GM12878 (cell line): ENCODE results near the gene MYNN. TPM values are rescaled to one million over a fixed set of nuclear protein-coding genes. Genes with fewer than 3 reads are reported as not detected.

Source experiments
- ATAC-seq: fragments of 200-7000 bp; cut with Tn5 transposase; 3 replicates; pipeline ENCODE4 v1.9.1; 2020; ENCODE audit warnings: mild to moderate bottlenecking, moderate library complexity
- BruUV-seq: library from RNA; stranded (reverse); fragments of 400-500 nt; replicated peaks from 2 replicates; lab custom pipeline; 2021; lab: Mats Ljungman, UMichigan
- CTCF ChIA-PET: fragments of 300-600 bp; sonication (Branson Sonifier 250); formaldehyde crosslinking; extraction: SDS; loops from one replicate; lab custom pipeline; 2021; ENCODE audit warnings: inconsistent platforms; lab: Yijun Ruan, JAX
- POLR2A ChIA-PET: fragments of 350-600 bp; formaldehyde crosslinking; extraction: SDS; loops from one replicate; lab custom pipeline; 2021; ENCODE audit warnings: inconsistent platforms; lab: Charles Lee
- RAD21 ChIA-PET: fragments of 300-600 bp; sonication (Branson Sonifier 250); formaldehyde crosslinking; loops from one replicate; lab custom pipeline; 2023; ENCODE audit warnings: antibody characterized with exemption; ENCODE audit not compliant: unreplicated experiment; lab: Charles Lee
- SMC1A ChIA-PET: fragments of 300-600 bp; sonication (Branson Sonifier 250); formaldehyde crosslinking; loops from one replicate; lab custom pipeline; 2023; ENCODE audit not compliant: unreplicated experiment, uncharacterized antibody; lab: Charles Lee
- DNase-seq: peaks from one replicate; pipeline ENCODE4 v3.0.0-alpha.2; 2011; ENCODE audit warnings: low read depth, low spot score
- FAIRE-seq: peaks from 3 replicates; lab custom pipeline; 2011; peaks lifted over from hg19 to GRCh38; lab: Jason Lieb, UNC
- H2AFZ ChIP-seq: 2 replicates; pipeline ENCODE4 v1.6.0; 2011; ENCODE audit warnings: low read depth, low read length, control low read depth; ENCODE audit not compliant: control insufficient read depth
- H3K27ac ChIP-seq: 2 replicates; pipeline ENCODE4 v1.5.1; 2011; ENCODE audit warnings: control low read depth; ENCODE audit not compliant: control insufficient read depth, insufficient read depth
- H3K27me3 ChIP-seq, 2 experiments: replicated peaks in 1 of 2; 2 replicates each; pipeline versions ENCODE4 v1.6.0 to v1.6.1; 2011; ENCODE audit warnings: low read length in 1 of 2; ENCODE audit not compliant: control insufficient read depth in 2 of 2, insufficient read depth in 2 of 2
- H3K36me3 ChIP-seq, 2 experiments: 2 replicates each; pipeline ENCODE4 v1.5.1; 2011; ENCODE audit warnings: low read length in 1 of 2; ENCODE audit not compliant: control insufficient read depth in 2 of 2, insufficient read depth in 2 of 2
- H3K4me1 ChIP-seq: 2 replicates; pipeline ENCODE4 v1.6.1; 2011; ENCODE audit warnings: mild to moderate bottlenecking, low read length, moderate library complexity, mixed read lengths; ENCODE audit not compliant: control insufficient read depth, insufficient read depth
- H3K4me2 ChIP-seq: 2 replicates; pipeline ENCODE4 v1.6.0; 2011; ENCODE audit warnings: control low read depth; ENCODE audit not compliant: control insufficient read depth, insufficient read depth
- H3K4me3 ChIP-seq: fragments of 200-600 bp; sonication (generic); 2 replicates; pipeline ENCODE4 v1.5.1; 2016
- H3K79me2 ChIP-seq: 2 replicates; pipeline ENCODE4 v1.6.0; 2011; ENCODE audit warnings: low read length; ENCODE audit not compliant: control insufficient read depth, insufficient read depth
- H3K9ac ChIP-seq: 2 replicates; pipeline ENCODE4 v1.8.0; 2011; ENCODE audit warnings: low read length, control low read depth, mixed read lengths; ENCODE audit not compliant: control insufficient read depth, insufficient read depth
- H3K9me3 ChIP-seq: replicated peaks from 3 replicates; pipeline ENCODE4 v1.5.1; 2011; ENCODE audit warnings: mild to moderate bottlenecking, low read length; ENCODE audit not compliant: control insufficient read depth, insufficient read depth
- H4K20me1 ChIP-seq: 2 replicates; pipeline ENCODE4 v1.6.0; 2011; ENCODE audit not compliant: control insufficient read depth, insufficient read depth
- BRCA1 ChIP-seq: IDR thresholded peaks from 2 replicates; pipeline ENCODE4 v1.6.1; 2011; ENCODE audit warnings: low read depth, low read length, improper control_type of control experiment
- EED ChIP-seq: sonication (generic); IDR thresholded peaks from 2 replicates; pipeline ENCODE4 v1.6.1; 2016; ENCODE audit warnings: antibody characterized with exemption, low read depth
- EZH2 ChIP-seq: IDR thresholded peaks from 2 replicates; pipeline ENCODE4 v1.6.1; 2012; ENCODE audit warnings: low read depth, mild to moderate bottlenecking, control low read depth, inconsistent platforms, low read length, borderline replicate concordance; ENCODE audit not compliant: control insufficient read depth
- KDM1A ChIP-seq: fragments of 200-600 bp; sonication (generic); IDR thresholded peaks from 2 replicates; pipeline ENCODE4 v1.6.1; 2016; ENCODE audit warnings: borderline replicate concordance
- NFYA ChIP-seq: IDR thresholded peaks from 2 replicates; pipeline ENCODE4 v1.6.1; 2011; ENCODE audit warnings: low read depth, mild to moderate bottlenecking, low read length, improper control_type of control experiment, borderline replicate concordance
- POLR2AphosphoS5 ChIP-seq: IDR thresholded peaks from 2 replicates; pipeline ENCODE4 v1.6.1; 2011; ENCODE audit warnings: mild to moderate bottlenecking, low read length, inconsistent platforms
- RBBP5 ChIP-seq: fragments of 200-600 bp; sonication (generic); conservative IDR thresholded peaks from 2 replicates; pipeline ENCODE4 v1.6.1; 2016
- RELA ChIP-seq: fragments of 450-650 bp; IDR thresholded peaks from 2 replicates; pipeline ENCODE4 v1.8.0; 2014; ENCODE audit warnings: borderline replicate concordance; ENCODE audit not compliant: partially characterized antibody
- RUNX3 ChIP-seq: IDR thresholded peaks from 2 replicates; pipeline ENCODE4 v1.6.1; 2012; ENCODE audit warnings: low read length, inconsistent platforms
- TCF12 ChIP-seq: IDR thresholded peaks from 2 replicates; pipeline ENCODE4 v1.6.1; 2011; ENCODE audit warnings: low read depth, mild to moderate bottlenecking, low read length
- YBX1 ChIP-seq: fragments of 450-650 bp; IDR thresholded peaks from 2 replicates; pipeline ENCODE4 v1.6.1; 2016; ENCODE audit warnings: antibody characterized with exemption
- ZBTB40 ChIP-seq: fragments of 450-650 bp; IDR thresholded peaks from 2 replicates; pipeline ENCODE4 v1.6.1; 2016; ENCODE audit warnings: mild to moderate bottlenecking, moderate library complexity, borderline replicate concordance
- ZNF24 ChIP-seq: fragments of 450-650 bp; IDR thresholded peaks from 2 replicates; pipeline ENCODE4 v1.6.1; 2017; ENCODE audit warnings: antibody characterized with exemption, mild to moderate bottlenecking
- WGBS: methylation state at CpG from one replicate; pipeline ENCODE4 v1.1.6; 2016; ENCODE audit warnings: low lambda C conversion rate; ENCODE audit not compliant: insufficient replicate concordance, insufficient coverage; ENCODE audit errors: missing lambda C conversion rate; 5-methylcytosine and 5-hydroxymethylcytosine counted together
- in situ Hi-C: fragments of 300-500 bp; cut with MboI; formaldehyde crosslinking; loops from 9 replicates; pipeline ENCODE4 v1.14.3; 2018; ENCODE audit warnings: mixed read lengths
- intact Hi-C: fragments of 100-400 bp; cut with micrococcal nuclease; formaldehyde crosslinking; loops from one replicate; pipeline ENCODE4 v1.14.2; 2022; ENCODE audit not compliant: unreplicated experiment
- polyA plus RNA-seq, 11 experiments: library from polyadenylated mRNA; depleted of rRNA in 4 of 11; unstranded in 6 of 11; stranded (reverse) in 5 of 11; fragments of >200 nt; fragmentation: Nextera tagmentation in 4 of 11; fragmentation: Illumina TruSeq in 1 of 11; extraction: Ambion mirVana in 4 of 11; extraction: Trizol in 1 of 11; gene quantifications; 1 replicate in 1 of 11; 2 replicates in 10 of 11; pipeline versions ENCODE4 v1.2.1 to v1.2.3, GENCODE V29; 2011 to 2016; ENCODE audit warnings: inconsistent platforms in 2 of 11, missing spikeins in 2 of 11, low read depth in 1 of 11
- total RNA-seq, 4 experiments: library from RNA; depleted of rRNA in 3 of 4; stranded (reverse); fragments of >200 nt in 3 of 4; fragmentation: Illumina TruSeq in 1 of 4; extraction: Trizol in 1 of 4; gene quantifications; 2 replicates each; pipeline versions ENCODE4 v1.2.1 to v1.2.3, GENCODE V29; 2013 to 2021

MYNN gene
- total and polyA plus RNA-seq, 10 of the 15 experiments (the other 5 are each of a cell fraction or from before 2014, with no cell fraction given) = 8.8 to 20.5 (median 15.8) TPM

GRCh38 chr3:169792359-169792758, 19.2 kb downstream of the MYNN start (continued):
- TF ChIP-seq YBX1 (no peak), ZBTB40 (no peak), POLR2AphosphoS5 (no peak), RELA (no peak)

GRCh38 chr3:169804681-169805080, 31.5 kb downstream of the MYNN start:
- no peaks in the 10 kb centered on the region for H3K79me2 ChIP-seq
- no peak for DNase-seq
- ChIA-PET POLR2A (interaction anchor here (0.5 kb wide), 1 partner anchor 28 kb away, joined by 4 read pairs; no protein-coding TSS in a partner anchor), RAD21 (no interaction called here), SMC1A (no interaction called here), CTCF (no interaction called here)
- H3K4me3 ChIP-seq = no peak overlapping the region
- H3K27ac ChIP-seq = no peak overlapping the region
- 97% methylated on average over 3 of the region's 3 CpGs for WGBS
- H3K4me1 ChIP-seq = no peaks in the 10 kb centered on the region
- ATAC-seq = no peak
- FAIRE-seq = no peak
- intact Hi-C loops = no loop called here
- in situ Hi-C loops = no loop called here
- TF ChIP-seq ZNF24 (no peak), BRCA1 (no peak), KDM1A (no peak), RBBP5 (no peak), RUNX3 (no peak), EZH2 (no peak), TCF12 (no peak), NFYA (no peak), EED (no peak)
- no peaks in the 10 kb centered on the region for H4K20me1 ChIP-seq
- H3K27me3 ChIP-seq = no peaks in the 10 kb centered on the region
- peaks cover 0 to 4% of the 10 kb centered on the region in 2 experiments; a peak in 1 of 4 replicates for H3K36me3 ChIP-seq
- no peaks in the 10 kb centered on the region for H3K9me3 ChIP-seq
- no peak overlapping the region for H3K9ac ChIP-seq
- H2AFZ ChIP-seq = no peak overlapping the region
- no peak overlapping the region for H3K4me2 ChIP-seq
- no TSS peak for BruUV-seq
